Measurements from ENCODE around the gene GLIS2.

Gene GLIS2

GRCh38 chr16:4373356-4373908 lies 57.6 kb downstream of the GLIS2 start:
- peaks cover 74% of the 10 kb centered on the region for H3K36me3 ChIP-seq
- H3K27me3 ChIP-seq = peaks cover 26% of the 10 kb centered on the region
- H3K4me1 ChIP-seq (ENCODE audit: control insufficient read depth in 1 of 2, insufficient read depth in 1 of 2, low read depth in 1 of 2, low read length in 1 of 2) = peaks cover 13 to 32% of the 10 kb centered on the region in 2 experiments
- no peak overlapping the region for H3K27ac ChIP-seq
- TF ChIP-seq CTCF (IDR thresholded peaks at IDR 0.05) = no peak
- no peaks in the 10 kb centered on the region for H3K9me3 ChIP-seq
- no peak overlapping the region for H3K4me3 ChIP-seq (ENCODE audit: low read depth in 1 of 2, low read length in 1 of 2)

GRCh38 chr16:4373909-4374742 lies 58.3 kb downstream of the GLIS2 start:
- Histone ChIP-seq H3K4me1 (ENCODE audit: control insufficient read depth in 1 of 2, insufficient read depth in 1 of 2, low read depth in 1 of 2, low read length in 1 of 2) (peaks cover 13 to 32% of the 10 kb centered on the region in 2 experiments), H3K9me3 (no peaks in the 10 kb centered on the region), H3K36me3 (peaks cover 77% of the 10 kb centered on the region), H3K27me3 (peaks cover 26% of the 10 kb centered on the region), H3K4me3 (ENCODE audit: low read depth in 1 of 2, low read length in 1 of 2) (no peak overlapping the region), H3K27ac (no peak overlapping the region)
- no peak for TF ChIP-seq CTCF (IDR thresholded peaks at IDR 0.05)

GRCh38 chr16:4375717-4376116 lies 59.9 kb downstream of the GLIS2 start:
- peaks cover 13 to 32% of the 10 kb centered on the region in 2 experiments for H3K4me1 ChIP-seq (ENCODE audit: control insufficient read depth in 1 of 2, insufficient read depth in 1 of 2, low read depth in 1 of 2, low read length in 1 of 2)
- no peak for TF ChIP-seq CTCF (IDR thresholded peaks at IDR 0.05)
- H3K27ac ChIP-seq = no peak overlapping the region
- H3K4me3 ChIP-seq (ENCODE audit: low read depth in 1 of 2, low read length in 1 of 2) = no peak overlapping the region
- H3K9me3 ChIP-seq = no peaks in the 10 kb centered on the region
- H3K36me3 ChIP-seq = peaks cover 75% of the 10 kb centered on the region
- H3K27me3 ChIP-seq = peaks cover 26% of the 10 kb centered on the region

GRCh38 chr16:4376126-4376892 lies 60.4 kb downstream of the GLIS2 start:
- peaks cover 26% of the 10 kb centered on the region for H3K27me3 ChIP-seq
- no peaks in the 10 kb centered on the region for H3K9me3 ChIP-seq
- peaks cover 13 to 28% of the 10 kb centered on the region in 2 experiments for H3K4me1 ChIP-seq (ENCODE audit: control insufficient read depth in 1 of 2, insufficient read depth in 1 of 2, low read depth in 1 of 2, low read length in 1 of 2)
- H3K4me3 ChIP-seq (ENCODE audit: low read depth in 1 of 2, low read length in 1 of 2) = no peak overlapping the region
- H3K27ac ChIP-seq = no peak overlapping the region
- TF ChIP-seq CTCF (IDR thresholded peaks at IDR 0.05) = no peak
- peaks cover 77% of the 10 kb centered on the region for H3K36me3 ChIP-seq

GRCh38 chr16:4376893-4377572 lies 61.2 kb downstream of the GLIS2 start:
- no peak for TF ChIP-seq CTCF (IDR thresholded peaks at IDR 0.05)
- Histone ChIP-seq H3K27ac (no peak overlapping the region), H3K4me1 (ENCODE audit: control insufficient read depth in 1 of 2, insufficient read depth in 1 of 2, low read depth in 1 of 2, low read length in 1 of 2) (peaks cover 12 to 21% of the 10 kb centered on the region in 2 experiments), H3K27me3 (peaks cover 20% of the 10 kb centered on the region), H3K4me3 (ENCODE audit: low read depth in 1 of 2, low read length in 1 of 2) (no peak overlapping the region), H3K9me3 (no peaks in the 10 kb centered on the region), H3K36me3 (peaks cover 84% of the 10 kb centered on the region)

Data from neutrophil (primary cell).